NCI-H1105 treated with DMSO at 0.1 percent for 48 hours (cell line): ENCODE data around the gene ITGAV.

ENCODE experiments used
- DNase-seq: peaks from one replicate; lab custom pipeline; 2025; lab: John Stamatoyannopoulos, UW

ITGAV gene

GRCh38 chr2:186575302-186575701 is 14.6 kb upstream of the ITGAV start:
- no peak for DNase-seq

- DNase-seq, result no peak
Measured at GRCh38 chr2:186575856-186576255, 14.0 kb upstream of the ITGAV start.

GRCh38 chr2:186576614-186577013 is 13.2 kb upstream of the ITGAV start:
- DNase-seq, result no peak

DNA sequence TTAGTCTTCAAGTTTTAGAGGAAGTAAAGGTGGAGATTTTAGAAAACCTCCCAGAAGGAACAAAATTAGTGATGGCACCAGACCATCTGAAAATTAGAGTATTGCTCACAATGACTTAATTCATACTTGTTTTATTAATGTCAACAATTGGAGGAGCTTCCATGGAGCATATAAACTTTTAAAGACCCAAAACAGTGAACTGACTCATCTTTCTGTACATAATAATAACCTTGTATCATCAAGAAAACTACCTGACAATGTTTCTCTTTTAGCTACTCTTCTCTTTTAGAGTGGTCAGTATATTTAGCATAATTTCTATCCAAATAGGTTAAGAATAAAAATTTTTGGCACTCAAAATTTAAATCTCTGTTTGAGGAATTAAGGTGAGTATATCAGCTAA is 7.2 kb upstream of the ITGAV start:
- no peak for DNase-seq

GRCh38 chr2:186584053-186584452 is 5.8 kb upstream of the ITGAV start:
- no peak for DNase-seq

DNA sequence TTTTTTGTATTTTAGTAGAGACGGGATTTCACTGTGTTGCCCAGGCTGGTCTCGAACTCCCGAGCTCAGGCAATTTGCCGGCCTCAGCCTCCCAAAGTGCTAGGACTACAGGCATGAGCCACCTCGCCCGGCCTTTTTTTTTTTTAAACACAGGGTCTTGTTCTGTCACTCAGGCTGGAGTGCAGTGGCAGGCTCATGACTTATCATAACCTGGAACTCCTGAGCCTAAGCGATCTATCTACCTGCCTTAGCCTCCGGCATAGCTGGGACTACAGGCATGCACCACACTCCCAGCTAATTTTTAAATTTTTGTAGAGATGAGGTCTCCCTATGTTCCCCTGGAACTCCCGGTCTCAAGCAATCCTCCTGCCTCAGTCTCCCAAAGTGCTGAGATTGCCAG is 1.4 kb upstream of the ITGAV start:
- DNase-seq, result no peak

GRCh38 chr2:186588940-186589611 is 780 bp upstream of the ITGAV start:
- peak; percentile 34 for DNase-seq

DNA sequence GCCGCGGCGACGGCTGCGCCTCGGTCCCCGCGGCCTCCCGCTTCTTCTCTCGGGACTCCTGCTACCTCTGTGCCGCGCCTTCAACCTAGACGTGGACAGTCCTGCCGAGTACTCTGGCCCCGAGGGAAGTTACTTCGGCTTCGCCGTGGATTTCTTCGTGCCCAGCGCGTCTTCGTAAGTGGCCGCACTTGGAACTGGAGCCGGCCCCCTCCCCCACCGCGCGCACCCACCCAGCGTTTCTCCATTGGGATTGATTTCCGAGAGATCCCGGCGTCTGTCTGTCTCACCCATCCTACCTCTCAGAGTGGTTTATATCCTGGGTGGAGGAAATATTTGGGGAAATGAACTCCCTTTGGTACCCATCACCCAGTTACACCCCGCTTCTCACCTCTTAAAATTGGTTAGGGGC is 498 bp downstream of the ITGAV start:
- no peak for DNase-seq

GRCh38 chr2:186590759-186591505 is 1.1 kb downstream of the ITGAV start:
- DNase-seq, result peak; percentile 38

DNA sequence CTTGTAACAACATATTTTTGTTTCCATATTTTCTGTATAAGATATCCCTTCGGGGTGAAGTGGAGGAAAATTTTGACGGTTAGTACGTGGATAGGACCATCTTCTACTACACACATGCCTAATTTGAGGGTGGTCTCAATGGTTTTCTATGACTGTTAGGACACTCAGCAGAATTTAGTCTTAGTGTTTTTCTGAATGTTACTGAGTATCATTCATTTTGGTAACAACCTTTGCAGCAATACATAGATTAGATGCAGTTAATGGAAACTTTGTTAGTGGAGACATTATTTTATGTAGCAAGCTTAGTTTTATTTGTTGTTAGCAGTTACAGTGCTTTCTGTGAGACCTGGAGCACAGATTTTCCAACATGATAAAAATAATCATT is 1.6 kb downstream of the ITGAV start:
- DNase-seq, result no peak

- DNase-seq, result no peak
Measured at GRCh38 chr2:186592137-186592875, 2.5 kb downstream of the ITGAV start.

DNA sequence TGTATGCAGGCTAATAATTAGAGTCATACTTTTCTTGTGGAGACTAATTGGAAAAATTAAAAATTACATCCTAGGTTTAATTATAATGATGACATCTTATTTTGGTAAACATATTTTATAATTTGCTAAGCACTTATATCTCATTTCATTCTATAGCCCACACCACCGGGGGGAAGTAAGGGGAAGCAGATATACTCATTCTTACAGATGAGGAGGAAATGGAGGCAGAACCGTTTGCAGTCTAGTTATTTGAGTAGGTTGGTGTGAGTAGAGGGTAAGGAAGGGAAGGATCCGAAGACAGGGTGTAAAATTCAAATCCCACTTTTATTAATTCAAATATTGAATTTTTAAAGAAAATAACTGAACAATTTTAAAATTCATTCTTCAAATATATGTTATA is 3.7 kb downstream of the ITGAV start:
- DNase-seq, result no peak

DNA sequence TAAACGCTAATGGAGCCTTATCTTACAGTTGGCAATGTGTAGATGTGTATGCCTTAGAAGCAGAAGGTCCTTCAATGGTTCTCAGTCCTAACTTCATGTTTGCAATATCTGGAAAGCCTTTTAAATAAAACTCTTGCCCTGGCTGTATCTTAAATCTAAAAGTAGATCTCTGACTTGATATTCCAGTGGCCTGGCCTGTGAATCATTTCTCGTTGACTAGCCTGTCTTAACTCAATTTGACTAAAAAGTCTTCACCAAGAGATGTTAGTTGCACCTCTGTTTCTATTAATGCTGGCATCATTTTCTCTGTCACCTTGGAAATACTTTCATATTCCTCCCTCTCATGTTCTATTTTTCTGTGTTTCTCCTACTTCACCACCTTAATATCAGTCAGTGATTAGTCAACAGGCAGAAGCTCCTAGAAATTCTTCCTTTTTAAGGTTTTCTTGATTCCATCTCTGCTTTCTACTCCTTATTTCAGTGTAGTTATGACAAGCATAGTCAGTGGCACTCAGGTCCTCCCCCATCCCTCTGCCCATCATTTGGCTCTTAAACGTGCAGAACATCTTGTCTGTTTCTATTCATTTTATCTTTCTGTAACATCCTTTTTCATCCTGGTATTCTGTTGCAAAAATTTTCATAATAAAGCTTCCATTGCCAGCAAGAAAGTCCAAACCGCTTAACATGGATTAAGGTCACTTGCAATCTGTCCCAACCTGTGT is 4.3 kb downstream of the ITGAV start:
- DNase-seq, result no peak

GRCh38 chr2:186595219-186595618 is 5.4 kb downstream of the ITGAV start:
- no peak for DNase-seq

DNA sequence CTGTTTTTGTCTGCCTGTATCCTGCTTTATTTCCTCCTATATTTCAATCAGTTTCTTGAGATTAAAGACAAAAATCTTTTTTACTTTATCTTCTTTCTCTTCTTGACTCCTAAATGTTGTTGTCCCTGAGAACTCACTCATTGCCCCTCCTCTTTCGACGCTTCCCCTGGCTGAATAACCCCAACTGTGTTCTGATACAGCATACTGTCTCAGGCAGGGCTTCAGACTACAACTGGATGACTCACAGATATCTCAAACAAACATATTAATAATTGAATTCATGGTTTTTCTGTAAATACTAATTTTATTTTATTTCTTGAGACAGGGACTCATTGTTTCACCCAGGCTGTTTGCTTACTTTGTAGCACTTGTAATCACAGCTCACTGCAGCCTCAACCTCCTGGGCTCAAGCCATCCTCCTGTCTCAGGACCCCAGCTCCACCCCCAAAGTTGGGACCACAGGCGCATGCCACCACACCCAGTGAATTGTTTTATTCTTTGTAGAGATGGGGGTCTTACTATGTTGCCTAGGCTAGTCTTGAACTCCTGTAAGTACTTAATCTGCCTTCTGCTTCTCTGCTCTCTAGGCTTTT is 9.4 kb downstream of the ITGAV start:
- no peak for DNase-seq

DNA sequence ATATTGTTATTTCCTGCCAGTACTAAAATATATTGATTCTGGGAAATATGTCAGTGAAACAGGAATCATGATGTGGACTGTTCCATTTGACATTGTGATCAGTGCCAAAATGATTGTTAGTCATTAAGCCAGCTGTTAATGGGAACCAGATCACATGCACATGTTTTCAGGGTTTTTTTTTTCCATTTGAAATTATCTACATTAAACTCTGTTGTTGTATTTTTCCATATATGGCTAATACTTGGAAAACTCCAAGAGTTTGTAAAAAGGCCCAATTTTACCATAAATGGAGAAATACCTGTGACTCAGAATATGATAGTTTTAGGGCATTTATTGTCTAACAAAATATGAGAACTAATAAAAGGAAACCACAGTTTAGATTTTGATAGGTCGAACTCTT is 13.4 kb downstream of the ITGAV start:
- no peak for DNase-seq

DNA sequence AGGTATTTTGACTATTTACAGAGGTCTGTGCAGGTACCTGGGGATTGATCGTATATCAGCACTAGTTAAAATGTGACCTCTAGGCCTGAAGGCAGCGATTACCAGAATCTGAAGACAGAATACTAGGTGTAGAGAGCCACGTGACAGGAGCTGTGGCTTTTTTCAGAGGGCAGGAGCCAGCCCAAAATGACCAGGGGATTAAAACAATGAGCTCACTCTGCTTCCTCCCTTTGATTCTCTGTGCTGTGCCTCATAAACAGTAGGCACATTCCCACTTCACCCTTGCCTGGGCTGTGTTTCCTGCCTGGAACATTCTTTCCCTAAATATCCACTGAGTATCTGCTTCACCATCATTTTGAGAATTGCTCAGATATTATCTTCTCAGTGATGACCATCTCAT is 15.2 kb downstream of the ITGAV start:
- no peak for DNase-seq

DNA sequence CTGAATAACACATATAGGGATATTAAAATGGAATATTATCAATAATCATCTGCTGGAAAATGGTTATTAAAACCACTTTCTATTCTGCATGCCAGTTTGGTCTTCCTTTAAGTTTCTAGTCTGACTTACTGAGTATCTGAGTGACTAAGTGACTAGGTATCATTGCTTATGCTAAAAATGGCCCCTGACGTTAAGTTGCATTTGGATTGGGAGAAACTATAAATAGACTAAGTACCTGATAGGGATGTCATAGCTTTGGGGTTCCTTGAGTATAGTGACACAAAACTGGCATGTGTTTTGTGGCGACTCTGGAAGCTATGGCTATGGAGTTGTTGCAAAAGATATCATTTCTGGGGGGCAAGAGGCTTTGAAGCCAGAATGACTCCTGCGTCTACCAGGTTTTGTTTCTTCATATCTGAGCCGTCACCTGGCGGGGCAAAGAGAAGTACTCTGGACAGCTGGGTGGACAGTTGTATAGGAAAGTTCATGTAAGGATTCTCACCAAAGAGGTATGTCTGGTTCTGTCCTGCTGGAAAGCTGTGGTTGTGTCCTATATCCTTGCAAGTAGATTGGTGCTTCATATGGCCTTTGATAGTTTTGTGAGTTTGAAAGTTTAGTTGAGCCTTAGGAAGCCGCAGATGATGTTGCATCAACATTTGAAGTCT is 17.9 kb downstream of the ITGAV start:
- DNase-seq, result no peak

DNA sequence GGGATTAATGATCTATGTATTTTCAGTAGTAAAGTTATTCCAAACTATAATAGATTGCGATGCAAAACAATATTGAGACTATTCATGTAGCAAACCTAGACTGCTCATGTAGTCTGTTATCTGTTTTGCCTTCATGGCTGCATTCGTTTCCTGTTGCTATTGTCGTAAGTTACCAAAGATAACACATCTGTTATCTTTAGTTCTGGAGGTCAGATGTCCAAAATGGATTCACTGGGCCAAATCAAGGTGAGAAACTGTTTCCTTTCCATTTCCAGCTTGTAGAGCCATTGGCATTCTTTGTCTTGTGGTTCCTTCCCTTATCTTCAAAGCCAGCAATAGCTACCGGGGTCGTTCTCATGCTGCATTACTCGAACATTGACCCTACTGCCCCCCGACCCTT is 20.9 kb downstream of the ITGAV start:
- DNase-seq, result no peak

DNA sequence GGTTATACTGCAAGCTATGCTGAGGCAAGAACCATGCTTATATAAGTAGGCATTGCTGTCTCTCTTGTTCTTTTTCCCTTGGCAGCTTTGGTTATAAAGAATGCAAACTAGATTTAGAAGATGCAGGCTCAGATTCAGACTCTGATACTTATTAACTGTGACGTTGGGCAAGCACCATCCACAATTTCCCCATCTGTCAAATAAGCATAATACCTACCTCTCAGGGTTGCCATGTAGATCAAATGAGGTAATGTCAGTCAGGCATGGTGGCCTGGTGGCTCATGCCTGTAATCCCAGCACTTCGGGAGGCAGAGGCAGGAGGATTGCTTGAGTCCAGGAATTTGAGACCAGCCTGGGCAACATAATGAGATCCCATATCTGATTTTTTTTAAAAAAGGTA is 21.7 kb downstream of the ITGAV start:
- no peak for DNase-seq

DNA sequence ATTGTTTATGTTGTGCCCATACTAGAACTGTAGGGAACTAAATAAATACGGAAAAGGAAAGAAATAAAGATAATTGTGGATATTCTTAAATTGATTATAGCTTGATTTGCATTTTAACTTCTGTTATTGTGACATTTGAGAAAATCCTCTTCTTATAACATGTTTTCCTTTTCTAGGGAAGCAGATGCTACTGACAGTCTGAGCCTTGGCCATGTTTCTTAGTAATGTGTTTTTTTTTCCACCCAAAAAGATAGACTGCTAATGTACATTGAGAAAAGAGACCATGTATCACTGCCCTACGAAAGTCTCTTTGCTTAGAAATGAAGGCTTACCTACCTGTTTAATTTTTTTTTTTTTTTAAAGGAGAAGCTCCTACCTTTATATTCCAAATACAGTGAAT is 22.2 kb downstream of the ITGAV start:
- DNase-seq, result no peak
